PFSK-1 (cell line): ENCODE data around the gene SREK1.

Source experiments
- FOXP2 ChIP-seq: optimal IDR thresholded peaks from 2 replicates; pipeline ENCODE3; 2011; ENCODE audit warnings: borderline replicate concordance, control low read depth, inconsistent platforms; ENCODE audit not compliant: insufficient read depth; ENCODE audit errors: extremely low read length, extremely low read depth
- POLR2AphosphoS5 ChIP-seq: IDR thresholded peaks from 2 replicates; pipeline ENCODE4 v1.6.1; 2012; ENCODE audit warnings: low read depth, mild to moderate bottlenecking, control low read depth, low read length, moderate library complexity
- REST ChIP-seq, 2 experiments: IDR thresholded peaks; 2 replicates each; pipeline versions ENCODE4 v1.6.1 to v1.8.0; 2011 to 2012; ENCODE audit warnings: low read depth in 2 of 2, low read length in 2 of 2, control low read depth in 1 of 2, inconsistent platforms in 1 of 2, mild to moderate bottlenecking in 1 of 2, moderate library complexity in 1 of 2; ENCODE audit not compliant: insufficient read depth in 1 of 2
- SIN3A ChIP-seq: IDR thresholded peaks from 2 replicates; pipeline ENCODE4 v1.6.1; 2012; ENCODE audit warnings: mild to moderate bottlenecking, low read length, moderate library complexity, borderline replicate concordance; ENCODE audit not compliant: insufficient read depth
- TAF1 ChIP-seq: IDR thresholded peaks from 2 replicates; pipeline ENCODE4 v1.6.1; 2012; ENCODE audit warnings: low read length, control low read depth, borderline replicate concordance; ENCODE audit not compliant: insufficient read depth

The SREK1 gene

GRCh38 chr5:66213533-66213932 lies 69.4 kb downstream of the SREK1 start:
- TF ChIP-seq POLR2AphosphoS5: no peak
- no peak for TF ChIP-seq SIN3A
- TF ChIP-seq REST (IDR thresholded peaks at IDR 0.05; ENCODE audit: insufficient read depth in 1 of 2, low read depth in 2 of 2, low read length in 2 of 2): no peak
- TF ChIP-seq FOXP2: no peak
- TF ChIP-seq TAF1: no peak

- TF ChIP-seq REST (IDR thresholded peaks at IDR 0.05; ENCODE audit: insufficient read depth in 1 of 2, low read depth in 2 of 2, low read length in 2 of 2) (no peak), TAF1 (no peak), POLR2AphosphoS5 (no peak)
Observed at GRCh38 chr5:66222455-66222854, 78.4 kb downstream of the SREK1 start.

GRCh38 chr5:66223637-66224036 lies 79.5 kb downstream of the SREK1 start:
- TF ChIP-seq FOXP2 (no peak), POLR2AphosphoS5 (no peak), SIN3A (no peak), REST (IDR thresholded peaks at IDR 0.05; ENCODE audit: insufficient read depth in 1 of 2, low read depth in 2 of 2, low read length in 2 of 2) (no peak), TAF1 (no peak)

GRCh38 chr5:66224274-66224673 lies 80.2 kb downstream of the SREK1 start:
- no peak for TF ChIP-seq POLR2AphosphoS5
- TF ChIP-seq SIN3A: no peak

- TF ChIP-seq TAF1: no peak
Observed at GRCh38 chr5:66224773-66225553, 80.9 kb downstream of the SREK1 start.

- TF ChIP-seq REST (IDR thresholded peaks at IDR 0.05; ENCODE audit: insufficient read depth in 1 of 2, low read depth in 2 of 2, low read length in 2 of 2): no peak
Observed at GRCh38 chr5:66230551-66230950, 86.5 kb downstream of the SREK1 start.
